ENCODE data around the gene BTF3L4. TPM values are rescaled to one million over a fixed set of nuclear protein-coding genes. Genes with fewer than 3 reads are reported as not detected.
"Not testable (repeated sequence)": the region's sequence is repeated elsewhere in the genome, so short reads cannot be mapped to it uniquely, and the experiment has no call there.

The BTF3L4 gene
- total and polyA plus RNA-seq, 11 donors = 25.4 to 48.2 (median 33.1) TPM

GRCh38 chr1:52059888-52060287 is 3.8 kb downstream of the BTF3L4 start:
- H3K9me3 ChIP-seq = no peaks in the 10 kb centered on the region
- no peaks in the 10 kb centered on the region for H3K27me3 ChIP-seq
- no peak overlapping the region for H3K4me3 ChIP-seq
- TF ChIP-seq CTCF (IDR thresholded peaks at IDR 0.05) = no peak
- no peak for TF ChIP-seq POLR2A (IDR thresholded peaks at IDR 0.05)
- DNase-seq = no peak
- no peak for ATAC-seq
- peaks cover 0 to 53% (median 43%) of the 10 kb centered on the region in 9 donors for H3K36me3 ChIP-seq
- H3K27ac ChIP-seq = no peak overlapping the region
- intact Hi-C loops (cut with DNase I) = loop anchor here in 2 of 10 donors (5.0 kb wide), 2 partner anchors 183 to 637 kb away; partner anchors contain the start of genes COA7 (in 1 of the 2) and NRDC (in 1 of the 2)
- 92 to 99% (median 95%) methylated on average over 1 of the region's 1 CpG for WGBS, 4 donors
- peaks cover 0 to 29% (median 23%) of the 10 kb centered on the region in 12 donors for H3K4me1 ChIP-seq

GRCh38 chr1:52060822-52061221 is 4.7 kb downstream of the BTF3L4 start:
- no peak overlapping the region for H3K27ac ChIP-seq
- H3K27me3 ChIP-seq = no peaks in the 10 kb centered on the region
- peaks cover 0 to 29% (median 23%) of the 10 kb centered on the region in 12 donors for H3K4me1 ChIP-seq
- intact Hi-C loops (cut with DNase I) = no loop called here
- peaks cover 0 to 62% (median 52%) of the 10 kb centered on the region in 9 donors for H3K36me3 ChIP-seq
- 95 to 97% (median 96%) methylated on average over 4 of the region's 4 CpGs for WGBS, 4 donors
- H3K9me3 ChIP-seq = no peaks in the 10 kb centered on the region
- no peak for ATAC-seq
- DNase-seq = no peak
- no peak overlapping the region for H3K4me3 ChIP-seq
- TF ChIP-seq POLR2A (IDR thresholded peaks at IDR 0.05) = no peak

- Histone ChIP-seq H3K27ac (no peak overlapping the region), H3K9me3 (no peaks in the 10 kb centered on the region), H3K36me3 (peaks cover 0 to 86% (median 76%) of the 10 kb centered on the region in 9 donors), H3K4me1 (peaks cover 0 to 14% (median 8%) of the 10 kb centered on the region in 12 donors), H3K27me3 (no peaks in the 10 kb centered on the region), H3K4me3 (no peak overlapping the region)
- intact Hi-C loops (cut with DNase I) = no loop called here
- ATAC-seq (no peak), DNase-seq (no peak)
- TF ChIP-seq CTCF (IDR thresholded peaks at IDR 0.05) = no peak
- TF ChIP-seq POLR2A (IDR thresholded peaks at IDR 0.05) = no peak
- WGBS, 4 donors = 92 to 98% (median 95%) methylated on average over 2 of the region's 2 CpGs
Observed at GRCh38 chr1:52063192-52063591, 7.1 kb downstream of the BTF3L4 start.

- no peak for TF ChIP-seq CTCF (IDR thresholded peaks at IDR 0.05)
- no peak for TF ChIP-seq POLR2A (IDR thresholded peaks at IDR 0.05)
- Histone ChIP-seq H3K9me3 (no peaks in the 10 kb centered on the region), H3K4me3 (no peak overlapping the region), H3K36me3 (peaks cover 0 to 83% (median 42%) of the 10 kb centered on the region in 9 donors), H3K27ac (no peak overlapping the region), H3K4me1 (peaks cover 0 to 11% (median 0%) of the 10 kb centered on the region in 12 donors), H3K27me3 (no peaks in the 10 kb centered on the region)
- intact Hi-C loops (cut with DNase I) = no loop called here
- WGBS, 4 donors = 94 to 98% (median 97%) methylated on average over 4 of the region's 4 CpGs
- DNase-seq = no peak
- no peak for ATAC-seq
Observed at GRCh38 chr1:52070704-52071103, 14.6 kb downstream of the BTF3L4 start.

- Histone ChIP-seq H3K9me3 (no peaks in the 10 kb centered on the region), H3K27me3 (no peaks in the 10 kb centered on the region), H3K27ac (no peak overlapping the region), H3K36me3 (peaks cover 0 to 74% (median 33%) of the 10 kb centered on the region in 9 donors), H3K4me1 (peaks cover 0 to 11% (median 0%) of the 10 kb centered on the region in 12 donors), H3K4me3 (no peak overlapping the region)
- ATAC-seq (no peak), DNase-seq (no peak)
- no peak for TF ChIP-seq CTCF (IDR thresholded peaks at IDR 0.05)
- TF ChIP-seq POLR2A (IDR thresholded peaks at IDR 0.05) = no peak
- intact Hi-C loops (cut with DNase I) = no loop called here
- 81 to 95% (median 87%) methylated on average over 6 of the region's 6 CpGs for WGBS, 4 donors
Observed at GRCh38 chr1:52072291-52072690, 16.2 kb downstream of the BTF3L4 start.

GRCh38 chr1:52077277-52077676 is 21.2 kb downstream of the BTF3L4 start:
- H3K9me3 ChIP-seq; ATAC-seq; H3K27ac ChIP-seq; H3K4me3 ChIP-seq; H3K4me1 ChIP-seq; DNase-seq; H3K27me3 ChIP-seq; intact Hi-C loops (cut with DNase I): not testable (repeated sequence)
- H3K36me3 ChIP-seq = peaks cover 0 to 60% (median 16%) of the 10 kb centered on the region in 9 donors
- 87 to 96% (median 92%) methylated on average over 6 of the region's 6 CpGs for WGBS, 4 donors
